ENCODE results near the gene NRL.

NRL gene

GRCh38 chr14:24147761-24148428 is 33.1 kb upstream of the NRL start:
- H3K9me3 ChIP-seq (ENCODE audit: control insufficient read depth, insufficient read depth, low read length): no peaks in the 10 kb centered on the region
- peaks cover 10% of the 10 kb centered on the region; the same call in 1 of the 2 replicates for H3K36me3 ChIP-seq (ENCODE audit: insufficient read depth, low read length)
- H3K4me1 ChIP-seq (ENCODE audit: insufficient read depth, low read length): peaks cover 6% of the 10 kb centered on the region; the same call in 1 of the 2 replicates
- H3K9ac ChIP-seq (ENCODE audit: low read depth, low read length): peak overlapping the region; percentile 95

- Histone ChIP-seq H3K36me3 (ENCODE audit: insufficient read depth, low read length) (peaks cover 10% of the 10 kb centered on the region; the same call in 1 of the 2 replicates), H3K9ac (ENCODE audit: low read depth, low read length) (peak within 1 kb of the TSS; percentile 95), H3K4me1 (ENCODE audit: insufficient read depth, low read length) (peaks cover 6% of the 10 kb centered on the region; the same call in 1 of the 2 replicates), H3K9me3 (ENCODE audit: control insufficient read depth, insufficient read depth, low read length) (no peaks in the 10 kb centered on the region)
Observed at GRCh38 chr14:24146978-24147760, 32.4 kb upstream of the NRL start, which contains the start of gene RNF31. Gene RNF31 (plus strand): TSS chr14:24147498. CDS start chr14:24147699, 201 bp downstream.

DNA sequence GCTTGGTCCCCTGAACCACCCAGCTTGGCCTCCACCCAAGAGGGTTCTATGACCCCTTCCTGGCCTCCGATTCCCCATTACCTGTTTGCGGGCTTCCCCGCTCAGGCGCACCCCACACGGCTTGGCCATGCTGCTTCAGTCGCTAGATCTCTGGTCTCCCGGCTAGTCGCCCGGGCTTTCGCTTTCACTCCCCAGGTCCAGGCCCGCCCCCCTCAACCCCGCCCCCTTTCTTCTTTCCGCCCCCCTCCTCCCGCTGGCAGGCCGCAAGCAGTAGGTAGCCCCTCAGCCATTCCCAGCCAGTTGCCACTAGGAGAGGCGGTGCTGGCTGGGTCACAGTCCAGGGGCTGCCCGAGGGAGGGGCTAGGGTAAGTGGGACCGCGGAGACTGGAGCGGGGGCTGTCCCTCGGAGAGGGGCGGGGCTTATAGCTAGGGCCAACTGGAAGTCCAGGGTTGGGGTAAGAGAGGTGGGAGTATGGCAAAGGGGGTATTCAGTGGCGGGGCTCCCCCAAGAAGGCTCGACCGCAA is 31.8 kb upstream of the NRL start, which contains the start of gene PSME2:
TSS of gene PSME2 (minus strand) at position 158 of the 525 bp plus-strand sequence. CDS start at position 129, 29 bp downstream.
- H3K4me1 ChIP-seq (ENCODE audit: insufficient read depth, low read length): peaks cover 6% of the 10 kb centered on the region; the same call in 1 of the 2 replicates
- H3K9me3 ChIP-seq (ENCODE audit: control insufficient read depth, insufficient read depth, low read length): no peaks in the 10 kb centered on the region

DNA sequence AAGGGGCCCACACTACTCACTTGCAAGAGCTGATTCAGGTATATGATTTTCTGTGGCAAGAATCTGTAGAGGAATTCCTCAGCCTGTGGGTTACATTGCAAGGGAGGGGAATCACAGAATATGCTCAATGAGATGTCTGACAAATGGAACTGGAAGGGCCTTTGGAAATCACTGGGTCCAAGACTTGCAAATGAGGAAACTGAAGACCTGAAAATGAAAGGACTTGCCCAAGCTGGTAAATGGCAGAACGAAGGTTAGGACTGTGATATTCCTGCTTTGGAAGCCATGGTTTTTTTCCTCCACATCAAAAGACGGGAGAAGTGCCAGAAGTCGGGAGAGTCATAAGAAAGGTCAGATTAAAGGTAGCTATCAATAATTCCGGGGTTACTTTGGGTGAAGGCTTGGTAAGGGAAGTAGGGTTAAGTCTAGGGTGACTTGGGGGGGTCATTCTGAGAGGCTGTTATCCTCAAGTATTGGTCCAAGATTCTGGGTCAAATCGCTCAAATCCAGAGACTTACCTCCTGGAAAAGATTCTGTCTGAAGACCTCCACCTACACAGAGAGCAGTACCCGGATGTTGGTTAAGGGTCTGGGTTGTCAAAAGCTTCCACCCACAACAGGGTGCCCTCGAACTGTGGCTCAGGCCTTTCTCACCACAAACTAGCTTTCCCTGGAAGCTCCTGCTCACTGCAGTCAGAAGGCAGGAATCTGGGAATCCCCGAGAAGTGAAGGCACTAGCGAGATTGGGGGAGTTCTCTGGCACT is 31.1 kb upstream of the NRL start:
- peaks cover 7% of the 10 kb centered on the region; the same call in 1 of the 2 replicates for H3K36me3 ChIP-seq (ENCODE audit: insufficient read depth, low read length)
- H3K9ac ChIP-seq (ENCODE audit: low read depth, low read length): peak overlapping the region; percentile 60
- H3K9me3 ChIP-seq (ENCODE audit: control insufficient read depth, insufficient read depth, low read length): no peaks in the 10 kb centered on the region
- H3K4me1 ChIP-seq (ENCODE audit: insufficient read depth, low read length): peaks cover 6% of the 10 kb centered on the region; the same call in 1 of the 2 replicates

More for the DNA sequence above, 31.8 kb upstream of the NRL start, which contains the start of gene PSME2:
- H3K9ac ChIP-seq (ENCODE audit: low read depth, low read length): peak within 1 kb of the TSS; percentile 95
- peaks cover 7% of the 10 kb centered on the region; the same call in 1 of the 2 replicates for H3K36me3 ChIP-seq (ENCODE audit: insufficient read depth, low read length)

- Histone ChIP-seq H3K9ac (ENCODE audit: low read depth, low read length) (no peak overlapping the region), H3K36me3 (ENCODE audit: insufficient read depth, low read length) (peaks cover 7% of the 10 kb centered on the region; the same call in 1 of the 2 replicates), H3K9me3 (ENCODE audit: control insufficient read depth, insufficient read depth, low read length) (no peaks in the 10 kb centered on the region), H3K4me1 (ENCODE audit: insufficient read depth, low read length) (peaks cover 6% of the 10 kb centered on the region; the same call in 1 of the 2 replicates)
Observed at GRCh38 chr14:24145219-24145618, 30.5 kb upstream of the NRL start.

DNA sequence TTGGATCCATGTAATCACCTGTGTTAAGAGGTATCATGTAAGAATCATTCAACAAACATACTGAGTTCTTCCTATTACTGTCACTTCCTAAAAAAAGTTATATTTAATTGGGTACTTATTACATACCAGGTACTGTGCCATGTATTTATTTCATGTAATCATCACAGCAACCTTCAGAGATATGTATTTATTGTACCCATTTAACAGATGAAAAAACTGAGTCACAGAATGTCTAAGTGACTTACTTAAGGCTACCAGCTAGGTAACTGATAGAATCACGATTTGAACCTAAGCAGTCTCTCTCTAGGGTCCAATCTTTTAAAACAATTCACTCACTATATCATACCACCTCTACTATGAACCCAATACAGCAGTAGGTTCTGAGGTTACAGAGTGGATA is 29.7 kb upstream of the NRL start:
- no peak overlapping the region for H3K9ac ChIP-seq (ENCODE audit: low read depth, low read length)
- H3K4me1 ChIP-seq (ENCODE audit: insufficient read depth, low read length): peaks cover 6% of the 10 kb centered on the region; the same call in 1 of the 2 replicates
- peaks cover 6% of the 10 kb centered on the region; the same call in 1 of the 2 replicates for H3K36me3 ChIP-seq (ENCODE audit: insufficient read depth, low read length)
- no peaks in the 10 kb centered on the region for H3K9me3 ChIP-seq (ENCODE audit: control insufficient read depth, insufficient read depth, low read length)

- Histone ChIP-seq H3K9ac (ENCODE audit: low read depth, low read length) (no peak overlapping the region), H3K36me3 (ENCODE audit: insufficient read depth, low read length) (peaks cover 2% of the 10 kb centered on the region; the same call in 1 of the 2 replicates), H3K9me3 (ENCODE audit: control insufficient read depth, insufficient read depth, low read length) (no peaks in the 10 kb centered on the region), H3K4me1 (ENCODE audit: insufficient read depth, low read length) (peaks cover 5% of the 10 kb centered on the region; the same call in 1 of the 2 replicates)
Observed at GRCh38 chr14:24143511-24143910, 28.8 kb upstream of the NRL start.

- Histone ChIP-seq H3K9ac (ENCODE audit: low read depth, low read length) (peak within 1 kb of the TSS; percentile 89), H3K9me3 (ENCODE audit: control insufficient read depth, insufficient read depth, low read length) (no peaks in the 10 kb centered on the region), H3K4me1 (ENCODE audit: insufficient read depth, low read length) (no peaks in the 10 kb centered on the region; the same call in 1 of the 2 replicates), H3K36me3 (ENCODE audit: insufficient read depth, low read length) (peaks cover 2% of the 10 kb centered on the region; the same call in 1 of the 2 replicates)
Observed at GRCh38 chr14:24141097-24141880, 26.5 kb upstream of the NRL start, which contains the start of gene EMC9. Gene EMC9 (minus strand): TSS chr14:24141591. CDS start chr14:24141304, 287 bp downstream.

GRCh38 chr14:24139272-24139934 is 24.7 kb upstream of the NRL start:
- Histone ChIP-seq H3K9ac (ENCODE audit: low read depth, low read length) (no peak overlapping the region), H3K4me1 (ENCODE audit: insufficient read depth, low read length) (no peaks in the 10 kb centered on the region; the same call in 1 of the 2 replicates), H3K36me3 (ENCODE audit: insufficient read depth, low read length) (peaks cover 2% of the 10 kb centered on the region; the same call in 1 of the 2 replicates)

GRCh38 chr14:24138396-24139271 is 23.9 kb upstream of the NRL start:
- Histone ChIP-seq H3K4me1 (ENCODE audit: insufficient read depth, low read length) (no peaks in the 10 kb centered on the region; the same call in 1 of the 2 replicates), H3K36me3 (ENCODE audit: insufficient read depth, low read length) (no peaks in the 10 kb centered on the region), H3K9me3 (ENCODE audit: control insufficient read depth, insufficient read depth, low read length) (no peaks in the 10 kb centered on the region), H3K9ac (ENCODE audit: low read depth, low read length) (no peak overlapping the region)

More at GRCh38 chr14:24139272-24139934, 24.7 kb upstream of the NRL start:
- H3K9me3 ChIP-seq (ENCODE audit: control insufficient read depth, insufficient read depth, low read length): no peaks in the 10 kb centered on the region

DNA sequence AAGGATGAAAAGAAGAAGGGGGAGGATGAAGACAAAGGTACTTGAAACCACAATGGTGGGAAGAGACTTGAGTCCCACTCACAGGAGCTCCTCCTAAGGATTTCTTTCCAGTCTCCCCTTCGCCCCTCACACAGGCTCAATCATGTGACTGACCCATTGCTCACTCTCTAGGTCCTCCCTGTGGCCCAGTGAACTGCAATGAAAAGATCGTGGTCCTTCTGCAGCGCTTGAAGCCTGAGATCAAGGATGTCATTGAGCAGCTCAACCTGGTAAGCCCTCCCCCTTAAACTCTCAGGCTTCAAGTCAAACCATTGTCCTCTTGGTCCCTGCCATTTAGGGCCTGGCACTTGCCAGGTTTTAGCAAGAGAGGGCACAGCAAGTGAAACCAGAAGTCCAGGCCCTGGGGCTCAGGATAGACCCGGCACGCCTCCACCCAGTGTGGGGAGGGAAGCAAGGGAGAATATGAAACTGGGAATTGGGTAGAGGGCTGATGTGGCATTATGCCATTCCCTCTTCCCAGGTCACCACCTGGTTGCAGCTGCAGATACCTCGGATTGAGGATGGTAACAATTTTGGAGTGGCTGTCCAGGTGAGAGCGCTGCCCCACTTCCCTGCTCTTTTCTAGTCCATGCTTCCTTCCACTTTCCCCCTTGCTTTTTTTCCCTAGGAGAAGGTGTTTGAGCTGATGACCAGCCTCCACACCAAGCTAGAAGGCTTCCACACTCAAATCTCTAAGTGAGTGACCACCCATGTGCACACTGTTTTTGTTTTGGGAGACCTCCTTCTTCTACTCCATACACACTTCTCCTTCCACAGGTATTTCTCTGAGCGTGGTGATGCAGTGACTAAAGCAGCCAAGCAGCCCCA is 23.0 kb upstream of the NRL start:
- H3K9me3 ChIP-seq (ENCODE audit: control insufficient read depth, insufficient read depth, low read length): no peaks in the 10 kb centered on the region
- H3K36me3 ChIP-seq (ENCODE audit: insufficient read depth, low read length): no peaks in the 10 kb centered on the region
- H3K9ac ChIP-seq (ENCODE audit: low read depth, low read length): no peak overlapping the region
- no peaks in the 10 kb centered on the region; the same call in 1 of the 2 replicates for H3K4me1 ChIP-seq (ENCODE audit: insufficient read depth, low read length)

Data from ES-I3 (cell line).